Uterus (tissue), 2 donors: ENCODE results near the gene BLZF1.

Experiments
- CTCF ChIP-seq, 4 experiments: fragments of 200-600 bp in 2 of 4; fragments of 450-650 bp in 2 of 4; sonication (generic) in 2 of 4; IDR thresholded peaks; one replicate each; pipeline ENCODE4 v1.5.1; 2016 to 2019; ENCODE audit warnings: antibody characterized with exemption in 4 of 4, mild to moderate bottlenecking in 2 of 4, moderate library complexity in 1 of 4
- POLR2A ChIP-seq, 2 donors: fragments of 450-650 bp; IDR thresholded peaks; one replicate each; pipeline ENCODE4 v1.6.1; 2016; ENCODE audit warnings: antibody characterized with exemption in 2 of 2, mild to moderate bottlenecking in 1 of 2, moderate library complexity in 1 of 2

- TF ChIP-seq CTCF (IDR thresholded peaks at IDR 0.05) (no peak), POLR2A (IDR thresholded peaks at IDR 0.05) (no peak)
Measured at GRCh38 chr1:169346036-169346589, 21.9 kb upstream of the BLZF1 start.
